GM21423 (cell line): ENCODE results near the gene RAP1GDS1.
A peak's percentile ranks its signal among the peaks of the same experiment; 100 is the strongest.
"Not testable (repeated sequence)": the region's sequence is repeated elsewhere in the genome, so short reads cannot be mapped to it uniquely, and the experiment has no call there.

Experiments
- ATAC-seq: cut with Tn5 transposase; IDR thresholded peaks from one replicate; pipeline ENCODE4 v1.9.1; 2021; ENCODE audit warnings: mild to moderate bottlenecking, moderate library complexity; ENCODE audit not compliant: unreplicated experiment

The RAP1GDS1 gene

DNA sequence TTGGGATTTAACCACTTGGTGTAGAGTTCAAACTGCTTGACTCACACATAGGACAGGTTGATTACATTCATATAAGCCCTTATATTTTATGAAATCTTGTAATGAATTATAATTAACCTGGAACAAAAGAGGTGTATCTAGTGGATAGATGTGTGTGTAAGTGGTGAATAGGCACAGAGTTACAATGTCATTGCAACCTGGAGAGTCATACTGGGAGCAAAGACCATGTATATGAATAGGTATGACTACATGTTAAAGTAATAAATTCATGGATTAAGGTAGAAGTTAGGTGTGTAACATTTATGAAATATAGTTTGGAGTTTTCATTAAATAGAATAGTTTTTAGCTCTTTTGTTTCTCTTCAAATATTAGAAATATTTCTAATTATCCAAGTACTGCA is 26.1 kb downstream of the RAP1GDS1 start:
- no peak for ATAC-seq

DNA sequence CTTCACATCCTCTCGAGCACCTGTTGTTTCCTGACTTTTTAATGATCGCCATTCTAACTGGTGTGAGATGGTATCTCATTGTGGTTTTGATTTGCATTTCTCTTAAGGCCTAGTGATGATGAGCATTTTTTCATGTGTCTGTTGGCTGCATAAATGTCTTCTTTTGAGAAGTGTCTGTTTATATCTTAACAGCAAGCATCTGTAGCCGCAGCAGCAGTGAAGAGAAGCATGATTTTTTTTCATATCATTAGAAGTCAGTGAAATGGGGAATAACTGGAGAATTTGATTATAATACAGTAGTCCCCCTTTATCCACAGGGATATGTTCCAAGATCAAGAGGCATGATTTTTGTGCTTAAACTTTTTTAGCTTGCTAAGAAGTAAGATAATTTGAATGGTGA is 27.5 kb downstream of the RAP1GDS1 start:
- ATAC-seq = not testable (repeated sequence)

DNA sequence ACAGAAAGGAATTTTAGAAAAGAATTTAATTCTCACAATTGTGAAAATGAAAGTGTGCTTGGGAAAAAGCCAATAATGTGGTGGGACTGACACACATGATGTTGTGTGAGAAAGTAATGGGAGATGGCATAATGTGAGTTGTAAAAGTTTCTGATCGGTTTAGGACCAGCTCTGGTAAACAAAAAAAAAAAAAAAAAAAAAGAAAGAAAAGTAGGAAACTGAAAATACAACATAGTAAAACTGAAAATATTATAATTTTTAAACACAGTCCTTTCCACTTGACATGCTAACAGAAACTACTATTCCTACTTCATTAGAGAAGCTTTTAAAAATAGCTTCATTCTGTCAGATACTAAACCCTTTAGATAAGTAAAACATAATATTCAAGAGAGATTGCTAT is 28.2 kb downstream of the RAP1GDS1 start:
- ATAC-seq = peak; percentile 64

DNA sequence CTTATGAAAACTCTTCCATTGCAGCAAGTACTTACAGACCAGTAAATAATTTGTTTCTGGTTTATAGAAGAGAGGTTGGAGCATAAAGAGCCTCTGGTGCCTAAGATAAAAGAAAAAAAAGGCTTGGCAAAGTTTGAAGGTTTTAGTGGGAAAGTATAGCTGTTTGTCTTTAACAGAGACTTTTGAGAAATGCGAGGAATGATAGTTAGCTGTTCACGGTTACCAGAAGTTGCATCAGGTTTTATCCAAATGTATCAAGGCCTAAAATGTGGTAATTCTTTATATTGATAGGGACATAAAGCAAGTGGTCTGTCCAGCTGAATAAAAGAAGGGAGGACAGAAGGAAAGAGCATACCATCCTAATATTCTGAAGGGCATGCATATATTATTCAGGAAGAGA is 29.3 kb downstream of the RAP1GDS1 start:
- ATAC-seq = no peak

DNA sequence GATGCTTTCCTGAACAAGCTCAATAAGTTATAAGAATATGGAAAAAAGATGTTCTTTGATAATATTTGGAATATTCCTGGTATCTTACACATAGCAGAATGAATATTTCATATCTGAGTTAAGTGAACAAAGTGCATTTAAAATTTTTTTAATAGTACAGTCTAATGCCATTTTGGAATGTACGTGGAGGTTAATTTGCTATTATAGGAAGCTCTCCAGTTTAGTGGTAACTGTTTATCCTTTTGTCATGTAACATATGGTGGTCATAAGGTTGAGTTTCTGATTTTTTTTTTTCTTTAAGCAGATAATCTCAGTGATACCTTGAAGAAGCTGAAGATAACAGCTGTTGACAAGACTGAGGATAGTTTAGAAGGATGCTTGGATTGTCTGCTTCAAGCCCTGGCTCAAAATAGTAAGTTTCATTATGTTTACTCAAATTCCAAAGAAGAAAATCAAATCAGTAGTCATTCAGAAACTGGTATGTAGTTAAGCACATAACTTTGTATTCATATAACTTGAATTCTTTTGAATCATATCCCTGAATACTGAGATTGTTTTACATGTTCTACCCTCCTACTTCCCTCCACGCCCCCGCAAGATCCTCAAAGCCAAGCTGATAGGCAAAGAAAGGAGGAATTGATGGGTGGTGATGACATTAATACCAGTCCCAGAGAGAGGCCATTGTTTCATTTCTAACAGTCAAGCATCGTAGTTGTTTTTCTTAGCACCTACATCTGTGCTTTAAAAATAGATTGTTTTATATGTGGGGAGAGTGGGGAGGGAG is 32.1 kb downstream of the RAP1GDS1 start:
- ATAC-seq = no peak

DNA sequence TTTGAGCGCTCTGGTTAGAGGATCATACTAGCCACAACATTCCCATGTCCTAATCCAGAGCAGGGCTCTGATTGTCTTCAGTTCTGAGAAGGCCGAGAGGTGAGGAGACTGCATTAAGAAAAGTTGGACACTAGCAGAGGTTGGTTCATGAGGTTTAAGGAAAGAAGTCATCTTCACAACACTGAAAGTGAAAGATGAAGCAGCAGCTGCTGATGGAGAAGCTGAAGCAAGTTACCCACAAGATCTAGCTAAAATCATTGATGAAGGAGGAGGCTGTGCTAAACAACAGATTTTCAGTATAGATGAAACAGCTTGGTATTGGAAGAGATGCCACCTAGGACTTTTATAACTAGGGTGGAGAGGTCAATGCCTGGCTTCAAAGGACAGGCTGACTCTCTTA is 36.8 kb downstream of the RAP1GDS1 start:
- peak; percentile 58 for ATAC-seq

DNA sequence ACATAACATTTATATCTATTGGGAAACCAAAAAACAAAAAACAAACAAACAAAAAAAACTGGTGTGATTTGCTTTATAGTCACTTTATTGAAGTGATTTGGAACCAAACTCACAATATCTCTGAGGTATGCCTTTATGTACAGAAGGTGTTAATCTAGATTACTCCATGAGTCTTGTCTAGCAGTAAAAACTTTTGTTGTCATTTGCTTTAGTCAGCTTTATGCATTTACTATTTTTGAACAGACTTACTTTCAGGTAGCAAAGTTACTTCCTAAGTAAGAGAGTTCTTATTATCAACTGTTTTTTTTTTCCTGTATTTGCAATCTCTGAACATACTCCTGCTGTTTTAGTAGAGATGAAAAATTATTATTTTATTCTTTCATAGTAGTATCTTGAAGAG is 39.5 kb downstream of the RAP1GDS1 start:
- ATAC-seq = no peak

DNA sequence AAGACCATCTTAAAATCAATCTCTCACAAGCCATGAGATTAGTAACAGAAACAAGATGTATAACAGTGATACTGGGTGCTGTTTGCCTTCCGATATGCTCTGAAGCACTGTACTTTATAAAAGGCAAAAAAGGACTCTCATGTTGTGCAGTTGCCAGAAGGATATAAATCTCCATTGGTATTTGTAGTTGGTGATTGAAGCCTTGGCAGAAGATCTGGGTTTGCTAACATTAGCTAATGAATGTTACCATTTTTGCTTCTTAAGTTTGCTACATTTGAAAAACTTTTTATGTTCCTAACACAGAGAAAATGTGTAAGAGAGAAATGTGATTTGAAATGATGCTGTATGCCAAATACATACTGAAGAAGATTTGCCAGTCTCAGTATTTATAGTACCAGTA is 44.4 kb downstream of the RAP1GDS1 start:
- no peak for ATAC-seq

DNA sequence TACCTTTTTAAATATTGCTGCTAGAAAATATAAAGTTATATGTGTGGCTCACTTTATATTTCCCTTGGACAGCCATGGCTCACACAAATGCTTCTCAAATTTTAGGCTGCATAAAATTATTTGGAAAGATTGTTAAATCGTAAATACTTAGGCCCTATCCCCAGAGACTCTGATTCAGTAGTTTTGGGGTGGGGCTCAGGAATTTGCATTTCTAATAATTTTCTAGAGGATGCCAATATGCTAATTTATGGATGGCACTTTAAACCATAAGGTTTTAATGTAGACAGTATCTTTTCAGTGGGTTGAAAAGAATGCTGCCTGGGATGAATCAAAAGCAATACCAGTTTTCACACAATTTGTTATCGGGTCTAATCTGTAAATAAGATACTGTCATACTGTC is 49.7 kb downstream of the RAP1GDS1 start:
- ATAC-seq = no peak

DNA sequence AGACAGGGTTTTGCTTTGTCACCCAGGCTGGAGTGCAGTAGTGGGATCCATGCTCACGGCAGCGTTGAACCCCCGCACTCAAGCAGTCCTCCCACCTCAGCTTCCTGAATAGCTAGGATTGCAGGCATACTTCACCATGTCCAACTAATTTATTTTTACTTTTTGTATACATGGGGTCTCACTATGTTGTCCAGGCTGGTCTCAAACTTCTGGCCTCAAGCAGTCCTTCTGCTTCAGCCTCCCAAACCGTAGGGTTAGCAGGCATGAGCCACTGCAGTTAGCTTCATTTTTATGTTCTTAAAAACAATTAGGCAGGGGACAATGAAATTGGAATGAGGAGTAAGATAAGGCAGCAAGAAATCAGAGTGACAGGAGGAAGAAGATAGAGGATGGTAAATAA is 50.5 kb downstream of the RAP1GDS1 start:
- ATAC-seq = no peak

DNA sequence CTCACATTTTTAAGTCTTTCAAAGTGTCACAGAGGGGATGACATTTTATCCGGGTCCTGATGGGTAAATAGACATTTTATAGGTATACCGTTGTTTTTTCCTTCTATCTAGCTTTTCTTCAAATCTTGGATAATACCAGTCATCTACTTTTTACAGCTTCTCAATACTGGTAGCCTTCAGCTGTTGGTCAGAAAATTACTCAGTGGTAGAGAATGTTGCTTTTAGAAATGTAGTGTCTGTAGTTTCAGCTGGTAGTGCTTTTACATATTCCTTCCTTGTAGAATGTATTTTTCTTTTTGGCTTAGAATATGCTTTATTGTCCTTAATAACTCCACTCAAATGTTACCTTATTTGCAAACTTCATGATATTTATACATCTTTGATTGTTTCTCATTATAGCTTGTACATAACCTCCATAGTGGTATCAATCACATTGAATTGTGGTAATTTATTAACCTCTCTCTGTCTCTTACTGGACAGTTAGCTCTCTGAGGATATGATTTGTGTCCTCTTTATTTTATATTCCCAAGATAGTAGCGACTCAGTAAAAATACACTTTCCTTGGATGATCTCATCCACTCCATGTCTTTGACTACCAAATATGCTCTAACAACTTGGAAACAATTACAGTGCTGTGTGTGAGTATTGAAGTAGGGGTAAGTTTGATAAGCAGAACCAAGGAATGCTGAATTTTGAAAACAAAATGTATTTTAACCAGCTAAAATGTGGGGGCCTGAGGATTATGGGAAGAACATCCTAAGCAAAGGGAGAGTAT is 53.8 kb downstream of the RAP1GDS1 start:
- no peak for ATAC-seq

DNA sequence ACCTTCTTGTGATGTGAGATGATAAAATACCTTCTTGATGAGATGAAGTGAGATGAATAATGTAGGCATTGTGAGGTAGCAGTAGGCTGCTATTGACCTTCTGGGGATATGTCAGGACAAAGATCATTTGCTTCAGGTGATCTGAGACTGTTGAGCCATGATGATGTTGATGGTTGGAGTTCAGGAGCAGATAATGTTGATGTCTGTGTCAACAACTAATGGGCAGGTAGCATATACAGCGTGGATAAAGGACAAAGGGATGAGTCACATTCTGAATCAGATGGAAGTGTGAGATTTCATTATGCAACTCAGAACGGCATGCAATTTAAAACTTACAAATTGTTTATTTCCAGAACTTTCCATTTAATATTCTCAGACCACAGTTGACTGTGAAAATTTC is 57.3 kb downstream of the RAP1GDS1 start:
- ATAC-seq = no peak

DNA sequence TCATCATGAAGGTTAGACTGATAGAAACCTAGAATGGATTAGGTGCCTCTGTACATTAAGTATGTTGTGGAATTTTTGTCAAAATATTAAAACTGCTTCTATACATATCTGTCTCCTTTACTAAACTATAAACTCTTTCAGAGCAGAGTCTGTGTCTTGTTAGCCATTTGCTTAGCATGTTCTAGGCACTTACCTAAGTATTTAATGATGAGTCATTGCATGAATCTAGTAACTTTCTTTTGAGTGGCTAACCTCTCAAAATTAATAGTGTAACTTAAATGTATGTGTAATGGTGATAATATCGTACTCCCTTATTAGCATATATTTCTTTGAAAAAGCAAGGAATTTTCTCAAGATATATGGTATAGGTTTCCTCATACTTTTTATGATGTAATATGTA is 57.8 kb downstream of the RAP1GDS1 start:
- ATAC-seq = no peak

DNA sequence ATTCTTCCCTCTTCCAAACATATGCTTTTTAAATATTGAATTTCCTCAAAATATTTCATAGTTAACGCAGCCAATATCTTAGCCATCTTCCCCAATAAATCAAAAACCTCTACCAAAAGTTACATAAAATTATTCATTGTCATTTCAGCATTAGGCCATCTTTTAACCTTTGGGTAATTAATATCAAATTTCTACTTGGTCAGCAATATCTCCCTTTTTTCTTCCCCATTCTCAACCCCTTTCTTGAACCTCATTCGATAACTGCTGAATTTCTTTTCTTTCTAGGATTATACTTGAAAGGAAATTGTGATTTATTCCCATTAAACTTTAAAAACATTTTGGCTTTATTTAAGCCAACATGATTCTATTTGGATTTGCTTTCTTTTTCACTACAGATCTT is 65.0 kb downstream of the RAP1GDS1 start:
- ATAC-seq = no peak

DNA sequence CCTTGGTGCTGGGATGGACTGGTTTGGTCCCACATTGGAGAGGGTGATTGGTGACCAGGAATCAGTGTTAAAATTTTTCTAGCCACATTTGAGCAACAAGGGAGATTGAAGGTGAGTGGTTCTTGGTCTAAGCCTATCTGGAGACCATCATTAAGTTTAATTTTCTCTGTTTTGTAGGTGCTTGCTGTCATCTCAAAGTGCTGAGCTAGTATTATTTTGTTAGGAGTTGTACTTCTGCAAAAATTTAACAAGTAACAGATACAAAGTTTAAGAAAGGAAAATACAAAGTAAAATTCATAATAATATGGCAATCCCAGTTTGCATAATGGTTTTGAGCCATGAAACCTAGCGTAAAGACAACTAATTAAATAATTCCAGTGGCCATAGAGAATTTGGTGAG is 66.5 kb downstream of the RAP1GDS1 start:
- no peak for ATAC-seq

DNA sequence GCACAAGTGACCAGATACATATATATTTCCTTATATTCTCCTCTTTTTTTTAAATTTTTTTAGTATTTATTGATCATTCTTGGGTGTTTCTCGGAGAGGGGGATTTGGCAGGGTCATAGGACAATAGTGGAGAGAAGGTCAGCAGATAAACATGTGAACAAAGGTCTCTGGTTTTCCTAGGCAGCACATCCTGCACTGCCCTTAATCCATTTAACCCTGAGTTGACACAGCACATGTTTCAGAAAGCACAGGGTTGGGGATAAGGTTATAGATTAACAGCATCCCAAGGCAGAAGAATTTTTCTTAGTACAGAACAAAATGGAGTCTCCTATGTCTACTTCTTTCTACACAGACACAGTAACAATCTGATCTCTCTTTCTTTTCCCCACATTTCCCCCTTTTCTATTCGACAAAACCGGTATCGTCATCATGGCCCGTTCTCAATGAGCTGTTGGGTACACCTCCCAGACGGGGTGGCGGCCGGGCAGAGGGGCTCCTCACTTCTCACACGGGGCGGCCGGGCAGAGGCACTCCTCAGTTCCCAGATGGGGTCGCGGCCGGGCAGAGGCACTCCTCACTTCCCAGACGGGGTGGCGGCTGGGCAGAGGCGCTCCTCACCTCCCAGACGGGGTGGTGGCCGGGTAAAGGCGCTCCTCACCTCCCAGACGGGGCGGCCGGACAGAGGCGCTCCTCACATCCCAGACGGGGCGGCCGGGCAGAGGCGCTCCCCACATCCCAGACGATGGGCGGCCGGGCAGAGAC is 68.9 kb downstream of the RAP1GDS1 start:
- ATAC-seq = not testable (repeated sequence)

DNA sequence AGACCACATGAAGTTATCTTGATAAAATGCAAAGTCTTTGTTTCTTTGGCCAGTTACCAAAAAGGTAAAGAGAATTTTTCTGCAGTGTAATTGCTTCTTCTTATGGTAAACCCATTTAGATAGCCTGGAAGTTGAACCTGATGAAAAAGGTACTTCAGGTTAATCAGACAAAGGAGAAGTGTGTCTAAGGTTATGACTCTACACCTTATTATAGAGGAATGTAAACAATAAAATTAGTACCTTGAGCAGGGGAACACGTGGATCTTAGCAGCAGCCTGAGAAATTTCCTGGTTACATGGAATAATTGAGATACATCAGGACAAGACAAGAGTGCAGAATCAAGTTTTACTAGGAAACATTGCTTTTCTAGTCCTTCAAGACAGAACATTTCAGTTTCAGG is 70.8 kb downstream of the RAP1GDS1 start:
- no peak for ATAC-seq

DNA sequence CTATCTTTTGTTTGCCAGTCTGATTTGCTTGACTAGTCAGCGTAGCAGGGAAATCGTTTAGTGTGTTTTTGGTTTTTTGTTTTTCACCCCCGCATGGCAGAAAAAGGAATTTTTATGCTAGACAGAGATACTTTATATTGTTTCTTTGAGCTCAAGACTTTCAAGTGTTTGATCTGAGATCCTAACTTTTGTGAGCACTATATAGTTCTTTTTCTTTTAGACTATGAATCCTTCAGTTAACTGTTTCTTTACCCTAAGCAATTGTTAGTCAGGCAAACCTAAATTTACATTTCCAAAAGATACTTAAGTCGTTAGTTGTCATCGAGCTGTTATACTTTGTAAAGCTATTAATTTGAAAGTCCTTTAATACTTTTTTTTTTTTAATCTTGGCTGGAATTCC is 73.3 kb downstream of the RAP1GDS1 start:
- ATAC-seq = no peak

DNA sequence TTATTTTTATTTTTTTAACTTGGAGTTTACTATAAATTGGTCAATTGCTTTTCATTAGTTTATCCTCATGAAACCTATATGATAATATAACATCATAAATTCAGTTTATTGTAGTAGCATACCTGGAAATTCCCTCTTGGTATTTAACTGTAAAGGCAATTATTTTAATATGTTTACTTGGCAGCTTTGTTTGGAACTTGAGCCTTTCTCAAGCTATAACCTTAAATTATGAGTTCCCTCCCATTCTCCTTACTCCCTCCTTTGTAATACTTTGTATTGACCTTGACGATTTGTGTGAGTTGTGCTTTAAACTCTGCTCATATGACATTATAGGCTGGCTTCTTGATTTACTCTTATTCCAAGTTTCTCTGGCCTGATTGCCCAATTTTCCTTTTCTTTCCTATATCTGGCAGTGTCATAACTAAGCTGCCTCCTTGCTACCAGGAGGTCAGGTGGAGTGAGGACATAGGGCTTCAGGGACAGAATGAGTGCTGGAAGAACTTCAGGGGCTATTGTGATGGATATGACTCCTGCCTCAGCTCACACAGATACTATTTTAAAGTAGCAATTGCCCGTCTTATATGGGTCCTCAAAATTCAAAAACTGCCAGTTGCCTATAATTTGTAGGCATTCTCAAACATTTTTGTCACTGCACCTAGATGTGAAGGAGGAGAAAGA is 77.7 kb downstream of the RAP1GDS1 start:
- ATAC-seq = no peak

DNA sequence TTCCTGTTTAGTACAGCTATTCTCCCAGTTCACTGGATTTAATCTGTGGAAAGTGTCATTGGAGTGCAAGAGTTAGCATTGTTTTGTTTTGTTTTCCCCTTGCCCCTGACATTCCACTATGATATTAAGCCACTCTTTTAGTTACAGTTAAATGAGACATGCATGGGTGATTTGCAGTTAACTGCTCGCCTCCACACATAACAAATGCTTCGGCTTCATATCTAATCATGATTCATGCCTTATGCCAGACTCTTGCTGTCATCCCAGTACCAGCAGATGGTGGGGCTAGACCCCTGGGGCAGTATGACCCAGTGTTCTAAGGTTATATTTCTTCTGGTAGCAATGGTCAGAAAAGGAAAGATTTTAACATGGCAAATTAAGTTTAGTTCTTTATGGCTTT is 80.1 kb downstream of the RAP1GDS1 start:
- ATAC-seq = no peak

DNA sequence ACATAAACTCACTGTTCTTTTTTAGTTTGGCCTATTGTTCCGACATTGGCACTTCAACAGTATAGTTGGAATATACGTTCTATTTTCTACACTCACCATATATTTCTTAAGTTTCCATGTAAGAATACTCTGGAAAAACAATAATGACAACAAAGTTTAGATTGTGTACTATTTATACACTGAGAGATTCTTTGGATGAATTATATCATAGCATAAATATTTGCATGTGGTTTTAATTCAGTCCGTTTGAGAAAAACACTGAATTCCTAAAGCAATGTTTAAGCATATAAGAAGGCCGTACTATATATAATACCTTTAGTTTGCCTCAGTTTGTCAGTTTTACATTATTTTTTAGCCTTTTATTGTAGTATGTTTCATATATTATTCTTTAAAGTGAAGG is 82.4 kb downstream of the RAP1GDS1 start:
- ATAC-seq = no peak
